Activated CD4-positive, alpha-beta T cell treated with anti-CD3 and anti-CD28 coated beads, Interleukin-2, amount 50 U/mL, for 24 hours (primary cell): ENCODE results near the gene USHBP1.

ENCODE experiments used
- DNase-seq, 2 donors: peaks; one replicate each; pipeline ENCODE4 v3.0.0-alpha.2; 2020; ENCODE audit warnings: low read depth in 1 of 2, low spot score in 1 of 2

Gene USHBP1

GRCh38 chr19:17263712-17264640 is 569 bp downstream of the USHBP1 start:
- DNase-seq = no peak

GRCh38 chr19:17262557-17262956 is 2.0 kb downstream of the USHBP1 start:
- DNase-seq = no peak

GRCh38 chr19:17260842-17261325 is 3.7 kb downstream of the USHBP1 start:
- peak; percentile 87 to 91 for DNase-seq

- no peak for DNase-seq
Observed at GRCh38 chr19:17259934-17260333, 4.6 kb downstream of the USHBP1 start.

- no peak for DNase-seq
Observed at GRCh38 chr19:17259118-17259780, 5.3 kb downstream of the USHBP1 start.

- no peak for DNase-seq
Observed at GRCh38 chr19:17256130-17256529, 8.4 kb downstream of the USHBP1 start.

- no peak for DNase-seq
Observed at GRCh38 chr19:17255150-17255621, 9.4 kb downstream of the USHBP1 start.

- no peak for DNase-seq
Observed at GRCh38 chr19:17254636-17255035, 9.9 kb downstream of the USHBP1 start.

GRCh38 chr19:17249887-17250548 is 14.5 kb downstream of the USHBP1 start:
- no peak for DNase-seq

- DNase-seq = no peak
Observed at GRCh38 chr19:17248011-17248776, 16.4 kb downstream of the USHBP1 start.

- DNase-seq = no peak
Observed at GRCh38 chr19:17246681-17247425, 17.7 kb downstream of the USHBP1 start.

- no peak for DNase-seq
Observed at GRCh38 chr19:17245535-17245984, 19.0 kb downstream of the USHBP1 start, which contains the start of gene NR2F6. NR2F6 (minus strand) TSS chr19:17245919; CDS start chr19:17245220, 699 bp downstream.

- no peak for DNase-seq
Observed at GRCh38 chr19:17244618-17245534, 19.7 kb downstream of the USHBP1 start.

- no peak for DNase-seq
Observed at GRCh38 chr19:17243830-17244617, 20.5 kb downstream of the USHBP1 start.

GRCh38 chr19:17243211-17243829 is 21.2 kb downstream of the USHBP1 start:
- DNase-seq = no peak

- DNase-seq = no peak
Observed at GRCh38 chr19:17242431-17243208, 21.9 kb downstream of the USHBP1 start.
